GM19043 (cell line): Measurements from ENCODE around the gene TEF.

Experiments used
- ATAC-seq: cut with Tn5 transposase; IDR thresholded peaks from one replicate; pipeline ENCODE4 v1.9.1; 2021; ENCODE audit warnings: low read depth; ENCODE audit not compliant: unreplicated experiment

Gene TEF

DNA sequence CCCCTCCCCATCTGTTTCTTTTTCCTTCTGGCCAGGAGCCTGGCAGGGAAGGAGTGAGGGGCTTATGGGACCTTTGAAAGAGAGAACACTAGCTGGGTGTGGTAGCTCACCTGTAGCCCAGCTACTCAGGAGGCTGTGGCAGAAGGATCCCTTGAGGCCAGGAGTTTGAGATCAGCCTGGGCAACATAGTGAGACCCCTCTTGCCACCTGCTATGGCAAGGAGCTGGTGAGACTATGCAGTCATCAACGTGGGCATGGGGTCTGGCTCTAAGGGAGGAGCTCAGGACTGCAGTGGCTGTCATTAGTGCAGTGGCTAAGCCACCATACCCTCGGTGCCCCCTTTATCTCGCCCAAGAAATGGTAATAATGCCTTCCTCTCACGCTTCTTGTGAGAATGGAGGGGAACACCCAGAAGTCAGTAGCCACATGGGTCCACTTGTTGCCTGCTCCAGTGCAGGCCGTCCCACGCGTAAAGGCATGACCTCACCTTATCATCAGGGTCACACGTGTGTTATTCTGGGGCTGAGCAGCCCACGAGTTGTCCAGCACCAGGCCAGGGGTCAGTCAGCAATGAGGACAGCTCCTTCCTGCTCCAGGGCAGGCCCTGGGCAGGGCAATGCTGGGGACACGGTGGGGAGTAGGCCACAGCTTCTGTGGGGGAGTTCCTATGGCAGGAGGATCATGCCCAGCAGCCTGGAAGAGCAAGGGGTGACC, 27.7 kb upstream of the TEF start:
- ATAC-seq, result no peak

DNA sequence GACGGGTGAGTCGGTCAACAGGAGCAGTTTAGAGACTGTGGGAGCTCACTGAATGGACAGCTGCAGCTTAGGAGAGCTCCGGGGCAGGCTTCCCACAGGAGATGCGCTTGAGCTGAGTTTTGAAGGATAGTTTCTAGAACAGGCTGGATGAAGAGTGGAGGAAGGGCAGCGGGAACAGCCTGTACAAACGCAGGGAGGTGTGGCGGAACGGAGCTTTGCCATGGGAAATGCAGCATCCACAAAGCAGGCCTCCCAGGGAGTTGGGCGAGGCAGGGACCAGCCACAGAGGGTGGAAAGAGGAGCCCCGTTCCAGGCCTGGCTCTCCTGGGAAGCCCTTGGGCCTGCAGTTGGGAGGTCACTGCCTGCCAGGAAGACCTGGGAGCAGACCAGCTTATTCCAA, 26.8 kb upstream of the TEF start:
- no peak for ATAC-seq

DNA sequence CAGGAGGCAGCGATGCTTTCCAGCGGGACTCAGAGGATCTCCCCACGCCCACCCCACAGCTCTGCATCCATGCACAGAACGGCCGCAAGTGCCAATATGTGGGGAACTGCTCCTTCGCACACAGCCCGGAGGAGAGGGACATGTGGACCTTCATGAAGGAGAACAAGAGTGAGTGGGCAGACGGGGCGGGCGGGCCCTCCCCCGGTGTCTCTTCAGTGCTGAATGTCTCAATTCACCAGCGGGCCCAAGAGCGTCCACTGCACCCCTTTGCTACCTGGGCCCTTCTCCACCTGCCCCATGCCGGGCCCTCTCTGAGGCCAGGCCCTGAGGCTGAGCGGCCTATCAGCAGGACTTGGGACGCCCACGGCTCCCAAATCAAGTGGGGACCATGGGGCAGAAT, 25.8 kb upstream of the TEF start:
- no peak for ATAC-seq

DNA sequence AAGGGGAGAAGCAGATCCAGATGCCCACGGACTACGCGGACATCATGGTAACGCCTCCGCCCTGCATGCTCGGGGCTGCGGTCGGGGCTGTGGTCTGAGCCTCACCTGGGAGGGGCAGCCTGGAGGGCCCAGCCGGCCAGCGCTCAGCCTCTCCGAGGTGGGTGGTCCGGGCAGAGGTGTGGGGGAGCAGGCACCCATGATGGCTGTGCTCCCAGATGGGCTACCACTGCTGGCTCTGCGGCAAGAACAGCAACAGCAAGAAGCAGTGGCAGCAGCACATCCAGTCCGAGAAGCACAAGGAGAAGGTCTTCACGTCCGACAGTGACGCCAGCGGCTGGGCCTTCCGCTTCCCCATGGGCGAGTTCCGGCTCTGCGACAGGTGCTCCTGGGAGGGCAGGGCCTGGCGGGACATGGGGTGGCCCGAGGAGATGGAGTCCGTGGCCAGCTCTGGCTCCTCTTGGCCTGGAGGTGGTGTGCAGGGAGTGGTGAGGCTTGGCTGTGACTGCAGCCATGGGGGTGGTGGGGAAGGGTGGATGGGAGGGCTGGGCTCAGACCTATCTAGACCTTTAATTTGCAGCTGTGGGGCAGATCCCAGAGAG, 25.2 kb upstream of the TEF start:
- no peak for ATAC-seq

DNA sequence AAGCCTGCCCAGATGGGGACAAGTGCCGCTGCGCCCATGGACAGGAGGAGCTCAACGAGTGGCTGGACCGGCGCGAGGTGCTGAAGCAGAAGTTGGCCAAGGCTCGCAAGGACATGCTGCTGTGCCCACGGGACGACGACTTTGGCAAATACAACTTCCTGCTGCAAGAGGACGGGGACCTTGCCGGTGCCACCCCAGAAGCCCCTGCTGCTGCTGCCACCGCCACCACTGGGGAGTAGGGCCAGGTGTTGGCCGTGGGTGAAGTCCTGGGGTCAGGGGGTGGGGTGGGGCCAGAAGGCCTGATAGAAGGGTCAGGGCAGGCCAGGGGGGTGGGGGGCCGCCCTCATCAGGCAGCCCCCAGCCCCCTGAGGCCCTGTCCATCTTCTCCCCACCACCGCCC, 24.6 kb upstream of the TEF start:
- no peak for ATAC-seq

DNA sequence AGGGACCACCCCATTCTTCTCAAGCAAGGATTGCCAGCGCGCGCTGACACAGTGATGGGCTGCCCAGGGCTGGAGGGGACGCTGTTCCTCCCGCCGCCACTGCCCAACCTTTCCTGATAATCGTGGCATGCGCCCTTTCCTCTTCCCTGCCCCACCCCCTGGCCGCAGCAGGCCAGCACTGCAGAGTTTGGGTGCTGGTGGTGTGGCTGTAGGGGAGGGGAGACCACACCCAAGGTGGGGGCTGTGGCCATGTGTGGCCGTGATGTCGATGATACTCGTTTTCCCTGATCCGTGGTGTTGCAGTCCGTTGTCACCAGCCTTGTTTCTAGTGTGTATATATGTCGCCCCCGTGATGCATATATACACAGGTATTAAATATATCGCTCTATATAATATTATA, 22.8 kb upstream of the TEF start:
- no peak for ATAC-seq

DNA sequence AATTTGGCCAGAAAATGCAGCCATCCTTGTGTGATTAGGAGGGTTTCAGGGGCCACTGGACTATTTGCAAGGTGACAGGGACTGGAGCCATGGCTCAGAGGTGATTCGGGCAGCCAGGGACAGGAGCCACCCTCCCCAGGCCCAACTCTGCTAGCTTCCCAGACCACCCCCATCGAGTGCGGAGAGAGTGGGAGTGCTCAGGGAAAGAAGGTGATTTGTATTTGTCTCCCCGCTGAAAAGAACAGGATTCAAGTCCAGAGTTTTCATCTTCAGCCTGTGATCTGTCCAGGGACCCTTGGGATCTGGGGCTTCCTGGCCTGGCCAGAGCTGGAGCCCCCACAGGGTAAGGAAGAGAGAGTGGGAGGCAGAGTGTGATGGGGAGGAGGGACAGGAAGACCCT, 22.4 kb upstream of the TEF start:
- ATAC-seq, result no peak

DNA sequence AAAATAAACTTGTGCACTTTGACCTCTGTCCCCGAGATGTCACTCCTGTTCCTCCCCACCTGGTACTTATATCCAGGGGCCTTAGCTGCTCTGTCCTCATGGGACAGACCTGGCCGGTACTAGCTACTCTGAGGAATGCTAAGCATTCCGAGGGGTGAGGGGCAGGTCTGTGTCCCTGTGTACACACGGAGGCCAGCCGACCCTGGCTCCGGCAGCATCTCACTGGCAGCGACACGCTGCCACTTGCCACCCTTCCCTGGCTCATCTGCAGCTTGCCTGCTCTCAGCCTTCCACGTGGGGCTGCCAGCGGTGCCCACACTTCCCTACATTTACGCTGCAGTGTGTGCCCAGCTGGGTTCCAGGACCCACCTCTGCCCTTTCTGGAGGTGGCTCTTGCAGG, 21.6 kb upstream of the TEF start:
- no peak for ATAC-seq

DNA sequence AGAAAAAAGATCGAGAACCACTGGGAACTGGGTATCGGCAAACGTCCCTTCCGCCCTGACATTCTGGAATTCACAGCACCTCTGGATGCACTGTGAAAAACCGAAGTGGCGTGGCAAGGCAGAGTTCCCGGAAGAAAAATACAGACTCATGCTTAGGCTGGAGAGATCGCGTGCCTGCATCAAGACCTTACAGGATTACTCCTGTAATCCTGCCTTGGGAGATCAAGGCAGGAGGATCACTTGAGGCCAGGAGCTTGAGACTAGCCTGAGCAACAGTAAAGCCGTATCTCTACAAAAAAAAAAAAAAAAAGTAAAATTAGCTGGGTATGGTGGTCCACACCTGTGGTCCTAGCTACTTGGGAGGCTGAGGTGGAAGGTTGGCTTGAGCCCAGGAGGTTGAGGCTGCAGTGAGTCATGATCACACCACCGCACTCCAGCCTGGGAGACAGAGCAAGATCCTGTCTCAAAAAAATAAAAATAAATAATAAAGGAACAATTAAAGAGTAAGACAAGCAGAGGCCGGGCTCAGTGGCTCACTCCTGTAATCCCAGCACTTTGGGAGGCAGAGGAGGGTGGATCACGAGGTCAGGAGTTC, 19.9 kb upstream of the TEF start:
- no peak for ATAC-seq

DNA sequence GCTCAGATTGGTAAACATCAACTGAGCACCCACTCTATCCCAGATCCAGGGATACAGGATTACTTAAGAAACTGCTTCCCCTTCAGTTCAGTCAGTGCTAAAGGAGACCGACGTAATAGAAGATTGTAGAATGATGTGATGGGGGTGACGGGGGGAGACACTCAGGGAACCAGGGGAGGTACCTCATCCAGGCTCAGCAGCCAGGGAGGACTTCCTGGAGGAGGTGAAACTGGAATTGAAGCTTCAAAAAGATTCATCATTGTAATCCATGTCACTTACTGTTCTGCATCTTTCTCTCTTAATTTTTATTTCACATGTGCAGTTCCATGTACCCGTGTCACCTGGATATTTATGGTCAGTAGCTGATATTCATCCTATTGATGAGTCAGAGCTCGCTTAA, 19.1 kb upstream of the TEF start:
- ATAC-seq, result no peak

DNA sequence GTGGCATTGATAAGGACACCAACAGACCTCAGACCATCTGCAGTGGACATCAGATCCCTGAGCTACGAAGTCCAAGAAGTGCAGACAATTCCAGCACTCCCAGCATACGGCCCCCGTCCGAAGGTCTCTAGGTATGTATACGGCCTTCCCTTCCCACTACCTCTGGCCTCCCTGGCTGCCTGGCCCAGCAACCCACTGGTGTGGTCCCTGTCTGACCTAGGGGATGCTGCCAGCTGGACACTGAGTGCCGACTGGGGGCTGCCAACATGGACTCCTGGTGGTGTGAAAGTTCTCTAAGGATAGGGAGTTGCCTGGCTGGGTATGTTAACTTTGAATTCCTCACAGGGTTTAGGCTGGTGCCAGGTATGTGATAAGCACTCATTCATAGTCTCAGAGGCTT, 17.5 kb upstream of the TEF start:
- ATAC-seq, result no peak

DNA sequence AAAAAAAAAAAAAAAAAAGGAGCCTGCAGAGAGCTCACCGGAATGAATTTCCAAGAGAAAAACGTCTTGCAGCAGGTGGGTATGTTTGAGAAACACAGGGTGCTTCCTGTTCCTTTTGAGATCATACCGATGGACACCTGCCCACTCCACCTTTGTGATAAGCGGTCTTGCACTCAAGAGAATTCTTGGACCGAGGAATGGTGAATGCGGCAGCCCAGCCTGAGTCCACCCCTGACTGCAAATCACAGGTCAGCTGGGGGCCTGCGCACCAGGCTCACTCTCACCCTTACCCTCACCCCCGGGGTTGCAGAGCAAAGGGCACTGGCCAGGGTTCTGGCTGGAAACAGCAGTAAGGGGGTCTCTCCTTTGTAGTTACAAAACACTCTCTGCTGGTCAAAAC, 16.8 kb upstream of the TEF start:
- no peak for ATAC-seq

DNA sequence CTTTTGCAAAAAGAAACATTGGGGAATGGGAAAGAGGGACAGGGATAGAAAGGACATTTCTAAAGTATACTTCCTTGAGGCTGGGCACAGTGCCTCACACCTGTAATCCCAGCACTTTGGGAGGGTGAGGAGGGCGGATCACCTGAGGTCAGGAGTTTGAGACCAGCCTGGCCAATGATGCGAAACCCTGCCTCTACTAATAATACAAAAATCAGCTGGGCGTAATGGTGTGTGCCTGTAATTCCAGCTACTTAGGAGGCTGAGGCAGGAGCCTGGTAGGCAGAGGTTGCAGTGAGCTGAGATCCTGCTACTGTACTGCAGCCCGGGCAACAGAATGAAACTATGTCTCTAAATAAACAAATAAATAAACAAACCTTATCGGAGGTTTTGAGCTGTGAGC, 16.3 kb upstream of the TEF start:
- ATAC-seq, result no peak

DNA sequence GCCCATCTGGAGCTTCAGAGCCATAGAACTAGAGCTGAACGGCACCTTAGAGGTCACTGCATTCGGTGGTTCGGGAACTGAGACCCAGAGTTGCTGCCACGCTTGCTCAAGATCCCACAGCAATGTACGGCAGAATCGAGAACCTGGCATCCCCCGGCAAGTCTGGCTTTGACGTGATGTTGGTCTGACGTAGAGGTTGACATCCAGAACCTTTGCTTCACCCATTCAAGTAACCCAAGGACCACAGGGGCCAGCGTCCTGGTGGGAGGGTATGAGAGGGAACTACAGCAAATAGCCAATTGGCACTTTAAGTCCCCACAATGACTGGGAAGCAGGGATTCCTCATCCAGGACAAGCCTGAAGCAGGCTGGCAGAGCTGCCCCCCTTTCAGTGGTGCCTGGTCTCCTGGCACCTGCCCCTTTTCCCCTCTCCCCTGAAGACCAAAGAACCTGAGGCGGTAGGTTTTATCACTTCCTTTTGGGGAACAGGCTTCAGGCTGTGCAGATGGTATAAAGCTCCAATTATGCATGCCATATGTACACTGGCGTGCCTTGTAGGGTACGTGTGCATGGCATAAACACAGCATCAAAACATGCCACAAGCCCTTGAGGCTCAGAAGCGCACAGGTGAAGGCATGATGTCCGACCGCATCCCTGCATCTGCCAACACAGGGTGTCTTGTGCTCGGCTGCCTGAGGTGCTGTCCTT, 15.3 kb upstream of the TEF start:
- no peak for ATAC-seq

DNA sequence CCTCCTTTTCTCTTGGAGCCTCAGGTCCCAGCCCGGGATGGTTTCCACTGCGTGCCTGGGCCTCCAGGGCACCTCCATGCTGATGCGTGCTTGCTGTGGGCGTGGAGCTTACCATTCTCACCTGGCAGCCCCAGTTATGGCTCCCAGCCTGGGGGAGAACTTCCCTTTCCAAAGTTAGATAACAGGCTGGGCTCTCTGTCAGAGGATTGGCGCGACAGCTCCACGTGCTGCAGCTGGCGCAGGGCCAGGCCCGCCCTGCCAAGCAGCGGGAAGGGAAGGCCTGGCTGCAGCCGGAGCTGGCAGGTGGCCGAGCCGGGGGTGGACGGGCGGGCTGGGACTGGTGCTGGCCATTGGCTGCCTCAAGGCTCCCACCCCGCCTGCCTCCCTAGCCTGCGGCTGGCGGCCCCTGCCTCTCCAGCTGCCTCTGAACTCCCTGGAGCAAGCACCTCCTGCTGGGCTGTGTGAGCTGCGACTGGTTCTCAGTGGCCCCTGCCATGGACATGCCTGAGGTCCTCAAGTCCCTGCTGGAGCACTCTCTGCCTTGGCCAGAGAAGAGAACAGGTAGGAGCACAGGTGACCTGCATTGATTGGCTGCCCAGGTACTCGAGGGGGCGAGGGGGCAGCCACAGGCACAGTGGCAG, 14.6 kb upstream of the TEF start:
- no peak for ATAC-seq

DNA sequence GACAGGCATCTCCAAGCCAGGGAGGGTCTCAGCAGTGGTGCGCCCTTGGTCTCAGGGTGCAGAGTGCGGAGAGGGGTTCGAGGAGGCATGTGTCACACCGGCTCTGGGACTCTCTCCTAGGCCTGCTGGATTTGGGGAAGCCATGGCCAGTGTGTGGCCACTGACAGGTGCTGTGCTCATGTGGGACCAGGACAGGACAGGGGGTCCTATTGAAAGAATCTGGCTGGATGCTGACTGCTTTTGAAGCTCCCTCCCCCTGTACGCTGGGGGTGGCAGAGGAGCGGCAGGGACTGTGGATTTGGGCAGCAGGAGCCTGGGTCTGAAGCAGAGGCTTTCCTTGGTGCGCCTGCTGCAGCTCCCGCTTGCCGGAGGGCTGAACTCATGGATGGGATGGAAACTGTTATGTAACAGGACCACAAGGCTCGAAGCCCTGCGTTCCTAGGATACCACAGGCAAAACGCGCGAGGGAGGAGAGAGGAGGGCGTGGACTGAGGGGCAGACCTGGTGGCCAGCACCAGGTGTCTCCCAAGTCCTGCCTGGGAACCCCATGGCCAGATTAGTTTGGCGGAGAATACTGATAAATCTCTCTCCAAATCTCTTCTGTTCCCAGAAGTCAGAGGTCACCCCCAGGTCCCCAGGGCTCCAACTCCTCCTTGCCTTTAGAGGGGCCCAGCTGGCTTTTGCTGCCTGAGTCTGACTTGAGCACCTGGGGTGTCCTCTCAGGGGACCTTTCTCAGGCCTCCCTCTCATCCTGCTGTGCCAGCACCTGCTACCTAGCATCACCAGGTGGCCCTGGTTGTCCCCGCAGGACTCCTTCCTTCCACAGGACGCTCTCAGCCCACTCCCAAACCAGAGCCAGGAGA, 13.8 kb upstream of the TEF start:
- ATAC-seq, result no peak

DNA sequence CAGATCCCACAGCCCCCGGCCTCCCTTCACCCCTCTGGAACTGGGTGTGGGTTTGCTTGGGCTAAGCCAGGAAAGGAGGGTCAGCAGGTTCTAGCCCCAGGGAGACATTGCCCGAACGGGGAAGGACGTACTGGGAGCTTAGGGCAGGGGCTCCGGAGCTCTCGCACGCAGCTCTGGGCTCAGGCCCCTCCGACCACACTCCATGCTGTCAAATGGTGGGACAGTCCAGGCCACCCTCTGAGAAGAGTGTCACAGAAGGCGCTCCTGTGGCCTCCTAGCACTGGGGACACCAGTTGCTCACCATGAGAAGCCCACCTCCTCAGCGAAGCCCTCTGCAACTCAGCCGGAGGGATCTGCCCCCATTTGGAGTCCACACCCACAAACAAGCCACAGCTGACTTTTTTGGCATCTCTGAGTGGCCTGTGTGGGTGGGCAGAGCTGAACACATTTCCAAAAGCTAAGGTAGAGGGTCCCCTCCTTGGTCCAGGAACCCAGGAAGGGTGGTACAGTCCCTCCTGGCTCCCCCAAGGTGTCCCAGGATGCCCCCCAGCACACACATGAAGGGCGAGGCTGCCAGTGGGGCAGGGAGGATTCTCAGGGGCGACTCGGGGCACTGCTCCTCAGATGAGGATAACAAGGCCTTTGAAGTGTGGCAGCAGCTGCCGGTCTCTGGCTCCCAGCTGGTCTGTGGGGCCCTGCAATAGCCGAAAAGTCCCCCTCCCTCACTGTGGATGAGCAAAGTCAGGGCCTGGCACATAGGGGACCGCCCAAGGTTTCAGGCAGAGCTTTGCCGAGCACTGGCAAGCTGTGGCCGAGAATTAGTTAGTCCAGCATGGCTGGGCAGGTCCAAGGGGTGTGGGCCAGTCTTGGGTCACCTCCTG, 13.0 kb upstream of the TEF start:
- ATAC-seq, result no peak

DNA sequence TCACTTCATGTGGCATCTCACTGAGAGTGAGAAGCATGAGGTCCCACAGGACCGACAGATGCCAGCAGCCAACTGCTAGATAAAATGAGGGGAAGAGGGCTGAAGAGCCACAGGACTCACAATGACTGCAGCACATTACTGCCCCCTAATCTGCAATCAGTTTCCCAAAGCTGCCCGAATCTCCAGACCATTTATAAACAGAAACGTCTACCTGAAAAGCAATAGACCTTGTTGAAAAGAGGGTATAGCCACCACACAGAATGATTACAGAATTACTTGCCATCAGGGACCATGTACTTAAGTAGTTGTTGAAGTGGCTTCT, 12.4 kb upstream of the TEF start:
- no peak for ATAC-seq

DNA sequence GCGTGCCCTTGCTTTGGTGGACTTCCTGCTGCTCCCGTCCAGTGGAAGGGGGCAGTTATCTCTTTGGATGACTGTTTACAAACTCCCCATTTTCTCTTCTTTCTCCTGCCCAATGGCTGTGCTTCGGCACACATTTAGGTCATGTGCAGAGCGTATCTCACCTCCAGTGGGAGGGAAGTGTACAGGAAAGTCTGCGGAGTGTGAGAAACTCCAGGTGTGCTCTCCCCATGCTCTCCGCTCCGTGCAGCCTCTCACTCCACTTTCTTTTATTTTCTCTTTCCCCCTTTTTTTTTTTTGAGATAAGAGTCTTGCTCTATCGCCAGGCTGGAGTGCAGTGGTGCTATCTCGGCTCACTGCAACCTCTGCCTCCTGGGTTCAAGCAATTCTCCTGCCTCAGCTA, 11.9 kb upstream of the TEF start:
- ATAC-seq, result no peak

DNA sequence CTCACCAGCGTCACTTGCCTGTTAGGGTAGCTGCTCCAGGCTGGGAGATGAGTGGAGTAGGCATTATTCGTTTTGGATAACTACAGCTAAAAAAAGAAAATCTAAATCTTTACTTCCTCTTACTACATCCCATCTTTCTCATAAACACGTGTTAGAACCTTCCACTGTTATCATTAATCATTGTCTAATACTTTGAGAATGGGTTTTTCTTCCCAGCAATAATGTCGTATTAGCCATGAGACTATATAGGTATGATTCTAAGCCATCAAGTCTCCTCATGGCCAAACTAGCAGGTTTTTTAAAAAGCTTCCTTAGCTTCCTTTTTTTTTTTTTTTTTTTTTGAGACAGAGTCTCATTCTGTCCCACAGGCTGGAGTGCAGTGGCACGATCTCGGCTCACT, 3.9 kb upstream of the TEF start:
- no peak for ATAC-seq
